IPS DF 4.7 (cell line): ENCODE results near the gene SLC6A13.
"Not testable (repeated sequence)": the region's sequence is repeated elsewhere in the genome, so short reads cannot be mapped to it uniquely, and the experiment has no call there.

Experiments used
- DNase-seq: peaks from one replicate; pipeline ENCODE4 v3.0.0-alpha.2; 2013; ENCODE audit warnings: low spot score; ENCODE audit errors: extremely low read depth

The SLC6A13 gene

DNA sequence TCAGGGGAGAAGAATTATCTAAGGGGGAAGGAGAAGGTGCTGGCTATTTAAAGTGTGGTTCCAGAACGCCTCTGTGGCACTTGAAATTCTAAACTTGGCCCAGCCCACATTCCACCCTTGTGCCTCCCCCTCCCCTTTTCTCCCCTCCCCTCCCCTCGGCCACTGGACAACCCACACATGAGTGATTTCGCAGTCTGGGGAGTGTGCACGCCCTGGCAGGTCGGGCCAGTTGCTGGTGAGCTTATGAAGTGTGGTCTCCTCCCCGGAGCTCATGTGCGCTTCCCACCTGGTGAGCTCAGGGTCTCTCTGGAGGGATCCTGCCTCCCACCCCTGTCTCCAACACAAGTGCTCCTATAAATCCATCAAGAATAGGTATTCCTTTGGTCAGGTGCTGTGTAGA lies at the start of gene SLC6A13:
TSS of gene SLC6A13 (minus strand) at position 20 of the 400 bp plus-strand sequence. CDS start 2,784 bp downstream, outside the sequence.
- DNase-seq = no peak

DNA sequence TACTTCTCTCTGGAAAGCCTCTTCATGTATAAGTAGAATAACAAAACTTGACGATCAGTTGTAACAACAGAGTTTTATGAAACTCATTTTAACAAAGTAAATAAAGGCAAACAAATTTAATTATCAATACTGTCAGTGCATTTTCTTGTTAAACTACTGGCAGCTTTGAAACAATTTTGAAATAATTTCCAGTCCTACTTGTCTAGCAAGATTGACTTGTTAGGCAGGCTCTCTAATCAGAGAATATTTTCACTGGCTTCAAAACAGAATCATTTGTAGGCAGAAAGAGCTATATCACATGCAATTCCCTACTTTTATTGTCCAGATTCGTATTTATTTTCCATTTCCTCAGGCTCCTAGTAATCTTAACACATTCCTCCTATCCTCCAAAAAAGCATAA lies 45.9 kb upstream of the SLC6A13 start:
- no peak for DNase-seq

DNA sequence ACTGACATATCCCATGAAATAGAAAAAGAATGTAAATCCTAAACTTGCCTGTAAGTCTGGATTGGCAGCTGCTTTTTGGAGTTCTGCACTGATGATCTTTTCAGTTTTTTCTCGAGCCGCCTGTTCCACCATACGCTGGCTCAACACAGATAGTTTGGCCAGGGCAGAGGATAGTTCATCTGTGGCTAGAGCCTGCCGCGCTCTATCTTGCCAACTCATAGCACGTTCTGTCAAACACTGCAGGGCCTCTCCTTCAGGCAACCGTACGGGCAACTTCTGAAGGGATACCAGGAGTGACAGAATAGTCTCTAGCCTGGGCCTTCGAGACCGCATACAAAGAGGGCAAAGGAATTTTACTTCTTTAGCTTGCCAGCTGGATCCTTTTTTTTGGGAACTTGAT lies 44.8 kb upstream of the SLC6A13 start:
- DNase-seq = no peak

DNA sequence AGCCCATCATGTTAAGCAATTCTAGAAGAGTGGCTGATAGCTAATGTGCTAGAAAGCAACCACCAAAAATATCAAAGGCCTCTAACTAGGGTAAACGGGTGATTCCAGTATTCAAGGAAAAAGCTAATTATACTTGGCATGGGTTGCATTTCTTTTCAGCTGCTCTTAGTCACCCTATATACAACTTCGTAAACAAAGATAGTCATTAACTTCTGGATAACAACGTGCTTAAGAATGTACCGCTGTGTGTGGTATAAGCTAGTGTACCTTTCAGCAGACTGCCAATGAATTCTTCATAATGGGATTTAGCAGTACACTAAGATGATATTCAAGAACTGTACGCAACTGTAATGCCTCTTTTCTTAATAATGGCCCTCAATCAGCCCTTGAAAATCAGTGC lies 42.2 kb upstream of the SLC6A13 start:
- DNase-seq = no peak

DNA sequence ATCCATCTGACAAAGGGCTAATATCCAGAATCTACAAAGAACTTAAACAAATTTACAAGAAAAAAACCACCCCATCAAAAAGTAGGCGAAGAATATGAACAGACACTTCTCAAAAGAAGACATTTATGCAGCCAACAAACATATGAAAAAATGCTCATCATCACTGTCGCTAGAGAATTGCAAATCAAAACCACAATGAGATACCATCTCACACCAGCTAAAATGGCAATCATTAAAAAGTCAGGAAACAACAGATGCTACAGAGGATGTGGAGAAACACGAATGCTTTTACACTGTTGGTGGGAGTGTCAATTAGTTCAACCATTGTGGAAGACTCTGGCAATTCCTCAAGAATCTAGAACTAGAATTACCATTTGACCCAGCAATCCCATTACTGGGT lies 40.1 kb upstream of the SLC6A13 start:
- DNase-seq = not testable (repeated sequence)

DNA sequence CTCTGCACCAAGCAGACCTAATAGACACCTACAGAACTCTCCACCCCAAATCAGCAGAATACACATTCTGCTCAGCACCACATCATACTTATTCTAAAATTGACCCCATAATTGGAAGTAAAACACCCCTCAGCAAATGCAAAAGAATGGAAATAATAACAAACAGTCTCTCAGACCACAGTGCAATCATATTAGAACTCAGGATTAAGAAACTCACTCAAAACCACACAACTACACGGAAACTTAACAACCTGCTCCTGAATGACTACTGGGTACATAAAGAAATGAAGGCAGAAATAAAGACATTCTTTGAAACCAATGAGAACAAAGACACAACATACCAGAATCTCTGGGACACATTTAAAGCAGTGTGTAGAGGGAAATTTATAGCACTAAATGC lies 37.5 kb upstream of the SLC6A13 start:
- DNase-seq = not testable (repeated sequence)

DNA sequence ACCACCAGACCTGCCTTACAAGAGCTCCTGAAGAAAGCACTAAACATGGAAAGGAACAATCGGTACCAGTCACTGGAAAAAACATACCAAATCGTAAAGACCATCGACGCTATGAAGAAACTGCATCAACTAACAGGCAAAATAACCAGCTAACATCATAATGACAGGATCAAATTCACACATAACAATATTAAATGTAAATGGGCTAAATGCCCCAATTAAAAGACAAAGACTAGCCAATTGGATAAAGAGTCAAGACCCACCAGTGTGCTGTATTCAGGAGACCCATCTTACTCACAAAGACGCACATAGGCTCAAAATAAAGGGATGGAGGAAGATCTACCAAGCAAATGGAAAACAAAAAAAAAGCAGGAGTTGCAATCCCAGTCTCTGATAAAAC lies 36.9 kb upstream of the SLC6A13 start:
- not testable (repeated sequence) for DNase-seq

DNA sequence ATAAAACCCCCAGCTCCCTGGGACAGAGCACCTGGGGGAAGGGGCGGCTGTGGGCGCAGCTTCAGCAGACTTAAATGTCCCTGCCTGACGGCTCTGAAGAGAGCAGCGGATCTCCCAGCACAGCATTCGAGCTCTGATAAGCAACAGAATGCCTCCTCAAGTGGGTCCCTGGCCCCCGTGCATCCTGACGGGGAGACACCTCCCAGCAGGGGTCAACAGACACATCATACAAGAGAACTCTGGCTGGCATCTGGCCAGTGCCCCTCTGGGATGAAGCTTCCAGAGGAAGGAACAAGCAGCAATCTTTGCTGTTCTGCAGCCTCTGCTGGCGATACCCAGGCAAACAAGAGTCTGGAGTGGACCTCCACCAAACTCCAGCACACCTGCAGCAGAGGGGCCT lies 35.4 kb upstream of the SLC6A13 start:
- DNase-seq = not testable (repeated sequence)

DNA sequence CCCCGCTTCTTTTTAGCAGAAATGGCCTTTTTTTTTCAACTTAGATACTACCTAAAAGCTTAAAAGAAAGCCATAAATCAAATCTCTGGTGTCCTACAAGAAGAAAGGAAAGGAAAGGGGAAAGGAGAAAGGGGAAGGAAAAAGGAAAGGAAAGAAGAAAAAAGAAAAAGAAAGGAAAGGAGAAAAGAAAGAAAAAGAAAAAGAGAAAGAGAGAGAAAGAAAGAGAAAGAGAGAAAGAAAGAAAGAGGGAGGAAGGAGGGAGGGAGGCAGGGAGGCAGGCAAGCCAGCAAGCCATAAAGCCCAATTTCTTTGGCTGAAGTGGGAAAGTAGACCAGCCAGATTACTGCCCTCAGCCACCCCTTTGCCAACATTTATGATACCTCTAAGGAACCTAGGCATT lies 32.5 kb upstream of the SLC6A13 start:
- DNase-seq = no peak

DNA sequence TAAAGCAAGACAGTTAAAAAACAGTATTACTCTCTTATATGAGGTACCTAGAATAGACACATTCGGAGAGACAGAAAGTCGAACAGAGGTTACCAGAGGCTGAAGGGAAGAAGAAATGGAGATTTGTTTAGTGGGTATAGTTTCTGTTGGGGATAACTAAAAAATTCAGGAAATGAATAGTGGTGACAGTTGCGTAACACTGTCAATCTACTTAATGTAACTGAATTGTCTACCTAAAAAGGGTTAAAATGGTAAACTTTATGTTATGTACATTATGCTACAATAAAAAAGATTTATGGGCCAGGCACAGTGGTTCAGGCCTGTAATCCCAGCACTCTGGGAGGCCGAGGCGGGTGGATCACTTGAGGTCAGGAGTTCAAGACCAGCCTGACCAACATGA lies 30.6 kb upstream of the SLC6A13 start:
- no peak for DNase-seq

DNA sequence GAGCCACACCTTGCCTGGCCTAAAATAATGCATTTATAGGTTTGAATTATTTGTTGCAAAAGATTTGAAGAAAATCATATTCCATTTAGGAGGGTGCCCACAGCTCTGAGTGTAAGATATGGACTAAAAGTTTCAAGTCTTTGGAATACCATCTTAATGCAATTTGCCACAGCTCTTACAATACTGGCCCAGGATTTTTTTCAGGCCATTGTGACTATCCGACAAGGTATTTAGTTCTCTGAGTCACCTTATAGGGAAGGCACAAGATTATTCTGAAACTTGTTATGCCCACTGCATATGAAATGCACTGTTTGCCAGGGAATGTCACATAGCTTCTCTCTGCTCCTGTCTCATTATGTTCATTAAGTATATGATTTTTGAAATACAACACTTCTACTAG lies 29.6 kb upstream of the SLC6A13 start:
- no peak for DNase-seq

DNA sequence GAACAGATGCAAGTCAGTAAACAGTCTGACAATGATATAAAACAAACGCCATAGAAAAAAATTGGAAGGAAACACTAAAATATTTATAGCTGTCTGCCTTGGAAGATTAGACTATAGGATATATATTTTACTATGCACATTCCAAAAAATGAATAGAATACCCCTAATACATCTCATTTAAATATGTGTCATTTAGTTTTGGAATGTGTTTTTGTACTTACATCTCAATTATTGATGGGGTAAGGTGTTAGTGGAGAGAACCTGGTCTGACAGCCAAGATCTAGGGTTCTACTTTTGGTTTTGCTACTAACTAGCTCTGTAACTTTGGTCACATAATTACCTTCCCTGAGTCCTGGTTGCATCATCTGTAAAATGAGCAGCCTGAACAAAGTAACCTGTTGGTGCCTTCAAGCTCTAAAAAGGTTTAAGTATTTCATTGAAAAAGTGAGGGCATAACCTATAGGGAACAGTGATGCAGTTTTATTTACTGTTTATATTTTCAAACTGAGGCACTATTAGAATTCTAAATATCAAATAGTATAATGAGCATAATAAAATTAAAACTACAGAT lies 28.6 kb upstream of the SLC6A13 start:
- no peak for DNase-seq

DNA sequence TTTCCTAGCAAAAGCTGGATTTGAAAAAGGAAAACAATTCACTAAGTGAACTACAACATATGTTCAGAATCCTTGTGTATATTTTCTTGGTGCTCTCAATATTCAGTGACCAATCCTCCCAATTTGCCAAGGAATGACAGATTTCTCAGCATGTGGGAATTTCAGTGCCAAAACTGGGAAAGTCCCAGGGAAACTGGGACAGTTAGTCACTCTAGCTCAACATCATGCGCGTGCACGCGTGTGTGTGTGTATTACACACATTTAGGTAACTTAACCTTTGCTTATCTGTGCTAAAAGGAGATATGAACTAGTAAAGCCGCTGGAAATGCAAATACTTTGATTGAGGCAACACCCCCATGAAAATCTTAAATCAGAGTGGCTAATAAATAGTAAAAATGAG lies 26.1 kb upstream of the SLC6A13 start:
- no peak for DNase-seq

DNA sequence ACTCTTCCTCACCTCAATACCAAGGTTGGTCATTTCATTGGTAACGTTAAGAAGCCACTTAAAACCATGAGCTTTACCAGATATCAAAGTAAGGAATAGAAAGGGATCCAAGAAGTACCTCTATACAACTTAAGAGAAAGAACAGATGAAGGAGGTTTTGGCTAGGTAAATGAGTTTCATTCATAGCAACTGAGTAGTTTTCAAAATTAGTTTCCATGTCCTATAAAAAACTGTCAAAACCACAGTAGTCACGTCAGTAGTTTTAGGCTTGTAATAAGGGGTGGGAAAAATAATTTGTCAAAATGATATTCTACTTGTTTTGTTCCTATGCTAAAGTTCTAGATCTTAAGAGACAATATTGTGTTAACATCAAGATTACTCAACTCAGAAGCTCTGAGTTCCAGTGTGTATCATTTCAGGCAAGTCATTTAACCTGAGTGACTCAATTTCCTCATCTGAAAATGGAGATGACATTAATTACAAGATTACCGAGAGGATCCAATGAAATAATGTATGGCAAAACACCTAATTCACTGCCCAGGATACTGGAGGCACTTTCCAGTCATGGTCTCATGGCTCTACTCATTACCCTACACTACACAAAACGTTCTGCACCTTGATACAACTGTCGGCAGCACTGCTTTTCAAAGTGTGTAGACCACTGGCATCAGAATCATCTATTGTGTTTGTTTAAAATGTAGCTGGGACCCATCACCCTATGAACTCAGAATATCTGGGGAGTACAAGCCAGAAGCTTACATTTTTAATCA lies 24.1 kb upstream of the SLC6A13 start:
- no peak for DNase-seq

DNA sequence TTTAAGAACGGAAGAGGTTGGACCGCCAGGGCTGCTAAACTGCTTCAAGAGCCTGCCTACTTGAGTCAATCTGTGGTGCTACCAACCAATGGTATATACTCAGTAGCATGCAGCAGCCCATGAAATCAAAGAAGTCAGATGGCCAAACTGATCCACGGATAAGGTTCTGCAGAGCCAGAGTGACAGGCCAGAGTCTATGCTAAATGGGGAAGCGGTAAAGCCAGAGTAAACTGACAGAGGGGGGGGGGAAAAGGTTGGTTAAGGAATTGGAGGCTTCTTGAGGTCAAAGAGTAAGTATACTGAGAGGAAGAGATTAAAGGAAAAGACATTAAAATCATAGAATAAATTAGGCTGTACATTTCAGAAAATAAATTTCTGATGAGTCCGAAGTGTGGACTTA lies 15.4 kb upstream of the SLC6A13 start:
- DNase-seq = no peak

DNA sequence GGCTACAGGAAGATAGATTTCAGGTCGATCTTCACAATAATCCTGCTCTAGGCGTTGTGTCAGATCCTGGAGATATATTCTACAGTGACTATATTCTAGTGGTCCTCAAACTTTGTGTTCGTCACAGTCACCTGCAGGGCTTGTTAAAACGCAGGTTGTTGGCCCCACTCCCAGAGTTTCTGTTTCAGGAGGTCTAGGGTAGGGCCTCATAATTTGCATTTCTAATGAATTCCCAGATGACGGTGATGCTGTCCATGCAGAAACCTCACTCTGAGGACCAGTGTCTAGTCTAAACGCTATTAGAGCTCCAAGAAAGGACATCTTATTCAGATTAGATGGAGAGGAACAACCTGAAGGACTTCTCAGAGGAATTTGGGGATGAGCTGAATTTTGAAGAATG lies 13.2 kb upstream of the SLC6A13 start:
- no peak for DNase-seq

DNA sequence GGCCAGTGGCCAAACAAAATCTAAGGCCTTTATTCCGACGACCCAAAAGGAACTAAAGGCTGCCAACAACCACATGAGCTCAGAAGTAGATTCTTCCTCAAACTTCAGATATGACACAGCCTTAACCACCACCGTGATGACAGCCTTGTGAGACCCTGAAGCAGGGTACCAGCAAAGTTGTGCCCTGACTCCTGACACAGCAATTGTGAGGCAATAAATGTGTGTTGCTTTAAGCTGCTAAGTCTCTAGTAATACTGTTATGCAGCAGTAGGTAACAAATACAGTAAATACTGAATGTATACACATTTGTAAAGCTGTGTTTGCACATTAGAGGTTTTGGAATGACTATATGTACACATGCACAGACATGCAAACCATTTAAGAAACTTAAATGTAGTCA lies 10.7 kb upstream of the SLC6A13 start:
- DNase-seq = no peak

DNA sequence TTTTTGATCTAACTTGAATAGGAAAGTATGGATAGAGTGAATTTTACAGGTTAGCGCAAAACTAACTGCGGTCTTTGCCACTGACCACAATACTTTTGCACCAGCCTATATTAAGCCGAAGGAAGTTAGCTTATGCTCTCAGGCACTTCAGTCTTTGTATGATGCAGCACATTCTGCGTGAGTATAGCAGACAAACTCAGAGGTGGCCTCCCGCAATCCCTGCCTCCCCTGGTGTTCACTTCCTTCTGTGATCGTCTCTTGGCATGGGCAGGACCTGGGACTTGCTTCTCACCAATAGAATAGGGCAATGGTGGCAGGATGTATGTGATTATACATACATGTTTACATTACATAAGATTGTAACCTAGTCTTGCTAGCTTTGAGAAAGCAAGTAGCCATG lies 10.3 kb upstream of the SLC6A13 start:
- no peak for DNase-seq

DNA sequence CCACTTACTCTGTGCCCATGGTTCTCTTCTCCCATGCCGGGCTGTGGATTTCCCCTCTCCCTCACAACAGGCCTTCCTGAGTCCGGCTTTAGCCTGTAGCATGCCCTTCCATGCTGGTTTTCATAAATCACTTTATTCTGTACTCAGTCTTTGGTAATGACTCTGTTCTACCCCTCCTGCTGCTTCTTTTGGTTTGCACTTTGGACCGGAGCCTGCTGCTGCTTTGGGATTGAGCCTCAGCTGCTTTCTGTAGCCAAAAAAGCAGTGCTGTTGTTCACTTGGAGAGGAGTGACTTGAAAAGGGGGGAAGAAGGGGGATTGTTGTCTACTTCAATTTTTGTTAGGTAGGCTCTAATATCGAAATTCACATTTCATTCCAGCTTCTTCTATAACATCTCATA lies 8.5 kb upstream of the SLC6A13 start:
- DNase-seq = no peak

DNA sequence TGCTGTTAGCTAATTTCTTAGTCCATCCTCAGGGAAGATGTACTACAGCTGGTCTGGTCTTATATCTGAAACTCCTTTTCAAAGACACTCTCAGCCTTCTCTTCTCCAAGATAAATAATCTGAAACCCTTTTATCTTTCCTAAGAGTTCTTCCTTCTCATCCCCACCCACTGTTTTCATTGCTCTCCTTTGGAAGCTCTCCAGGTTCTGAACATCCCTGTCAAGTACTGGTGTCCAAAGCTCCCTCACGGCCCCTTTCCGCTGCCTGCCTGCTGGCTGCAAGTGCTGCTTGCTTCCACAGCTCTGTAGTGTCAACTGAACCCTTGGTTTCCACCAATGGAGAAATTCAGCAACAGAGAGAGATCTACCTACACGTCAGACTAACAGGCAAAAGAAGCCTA lies 6.6 kb upstream of the SLC6A13 start:
- DNase-seq = no peak

DNA sequence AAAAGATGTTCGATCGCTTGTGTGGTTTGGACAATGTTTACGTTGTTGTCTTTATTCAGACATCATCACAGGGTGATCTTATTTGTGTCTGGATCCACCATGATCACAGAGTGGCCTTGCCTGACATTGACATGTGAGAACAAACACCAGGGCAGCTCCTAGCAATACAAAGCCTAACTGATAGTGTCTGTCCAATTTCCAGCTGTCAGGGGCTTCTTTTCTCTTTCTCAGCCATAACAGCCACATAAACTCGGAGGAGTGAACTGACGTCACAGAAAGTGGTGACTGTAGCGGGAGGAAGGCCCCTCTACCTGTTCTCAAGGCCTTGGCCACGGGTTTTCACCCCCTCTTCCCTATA lies 5.8 kb upstream of the SLC6A13 start:
- no peak for DNase-seq

DNA sequence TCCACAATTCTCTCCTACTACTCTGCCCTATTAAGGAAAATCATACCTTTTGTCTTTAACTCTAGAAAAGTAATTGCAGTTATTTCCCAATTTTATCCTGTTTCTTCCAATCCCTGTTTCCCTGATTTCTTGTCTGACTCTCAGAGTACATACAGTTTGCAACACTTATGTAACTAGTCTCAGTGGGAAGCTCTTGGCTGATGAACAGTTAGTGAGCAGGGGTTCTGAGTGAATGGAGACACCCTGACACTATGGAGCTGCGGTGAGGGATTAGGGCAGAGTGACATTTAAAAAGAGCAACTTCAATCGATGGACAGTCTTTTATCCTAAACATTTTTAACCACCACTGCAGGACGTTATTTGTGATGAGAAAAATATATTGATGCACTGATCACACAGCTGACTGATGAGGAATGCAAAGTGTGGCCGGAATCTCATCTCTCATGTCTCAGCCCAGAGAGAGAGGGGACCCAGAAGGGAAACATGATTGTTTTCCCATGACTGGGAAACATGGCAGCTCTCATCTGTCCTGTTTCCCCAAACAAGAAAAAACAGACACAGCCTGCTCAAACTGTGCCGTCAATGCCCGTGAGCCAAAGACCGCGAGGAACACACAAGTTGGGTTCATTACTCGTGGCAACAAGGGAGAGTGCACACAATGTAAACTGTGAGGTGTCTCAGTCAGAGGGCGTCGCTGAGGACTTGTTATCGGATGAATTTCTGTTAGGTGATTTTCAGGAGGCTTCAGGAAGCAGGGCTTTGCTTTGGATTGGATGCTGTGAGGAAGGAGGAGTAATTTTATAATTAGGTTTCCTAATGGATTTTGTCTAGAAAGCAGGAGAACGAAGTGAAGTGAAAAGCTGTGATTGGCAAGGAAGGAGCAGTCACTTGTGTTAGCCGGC lies 5.2 kb upstream of the SLC6A13 start:
- no peak for DNase-seq
